ENCODE results near the gene DIAPH3. TPM values are rescaled to one million over a fixed set of nuclear protein-coding genes. Genes with fewer than 3 reads are reported as not detected.

Gene DIAPH3
- total RNA-seq, 2 donors from 2014 or later: 0.35 to 1.1 TPM

- no peaks in the 10 kb centered on the region for H3K4me1 ChIP-seq
- H3K27ac ChIP-seq: no peak overlapping the region
- H3K4me3 ChIP-seq: no peak overlapping the region
- no peak for DNase-seq (ENCODE audit: low spot score)
- no peak for TF ChIP-seq CTCF (IDR thresholded peaks at IDR 0.05)
- H3K9me3 ChIP-seq: no peaks in the 10 kb centered on the region
- no peaks in the 10 kb centered on the region for H3K36me3 ChIP-seq
- no peaks in the 10 kb centered on the region for H3K27me3 ChIP-seq
Measured at GRCh38 chr13:59978862-59979261, 184.9 kb downstream of the DIAPH3 start.

GRCh38 chr13:59976856-59977255, 186.9 kb downstream of the DIAPH3 start:
- no peak for TF ChIP-seq CTCF (IDR thresholded peaks at IDR 0.05)
- H3K27ac ChIP-seq: no peak overlapping the region
- no peak overlapping the region for H3K4me3 ChIP-seq
- no peaks in the 10 kb centered on the region for H3K27me3 ChIP-seq
- DNase-seq (ENCODE audit: low spot score): no peak
- no peaks in the 10 kb centered on the region for H3K9me3 ChIP-seq
- H3K4me1 ChIP-seq: no peaks in the 10 kb centered on the region
- no peaks in the 10 kb centered on the region for H3K36me3 ChIP-seq

GRCh38 chr13:59975807-59976435, 187.8 kb downstream of the DIAPH3 start:
- no peak for DNase-seq (ENCODE audit: low spot score)
- Histone ChIP-seq H3K36me3 (no peaks in the 10 kb centered on the region), H3K27me3 (no peaks in the 10 kb centered on the region), H3K27ac (no peak overlapping the region), H3K9me3 (no peaks in the 10 kb centered on the region), H3K4me3 (no peak overlapping the region), H3K4me1 (no peaks in the 10 kb centered on the region)
- no peak for TF ChIP-seq CTCF (IDR thresholded peaks at IDR 0.05)

- H3K36me3 ChIP-seq: no peaks in the 10 kb centered on the region
- no peaks in the 10 kb centered on the region for H3K4me1 ChIP-seq
- no peak for DNase-seq (ENCODE audit: low spot score)
- H3K27ac ChIP-seq: no peak overlapping the region
- no peak overlapping the region for H3K4me3 ChIP-seq
- no peaks in the 10 kb centered on the region for H3K27me3 ChIP-seq
- no peaks in the 10 kb centered on the region for H3K9me3 ChIP-seq
- TF ChIP-seq CTCF (IDR thresholded peaks at IDR 0.05): no peak
Measured at GRCh38 chr13:59970847-59971246, 192.9 kb downstream of the DIAPH3 start.

GRCh38 chr13:59963827-59964226, 199.9 kb downstream of the DIAPH3 start:
- no peak for DNase-seq (ENCODE audit: low spot score)
- no peak for TF ChIP-seq CTCF (IDR thresholded peaks at IDR 0.05)
- H3K4me1 ChIP-seq: no peaks in the 10 kb centered on the region
- H3K4me3 ChIP-seq: no peak overlapping the region
- no peaks in the 10 kb centered on the region for H3K36me3 ChIP-seq
- H3K27ac ChIP-seq: no peak overlapping the region
- H3K9me3 ChIP-seq: no peaks in the 10 kb centered on the region
- no peaks in the 10 kb centered on the region for H3K27me3 ChIP-seq

- Histone ChIP-seq H3K36me3 (no peaks in the 10 kb centered on the region), H3K27ac (no peak overlapping the region), H3K27me3 (no peaks in the 10 kb centered on the region), H3K9me3 (no peaks in the 10 kb centered on the region), H3K4me3 (no peak overlapping the region), H3K4me1 (no peaks in the 10 kb centered on the region)
- TF ChIP-seq CTCF (IDR thresholded peaks at IDR 0.05): no peak
- no peak for DNase-seq (ENCODE audit: low spot score)
Measured at GRCh38 chr13:59963383-59963782, 200.3 kb downstream of the DIAPH3 start.

Data from right atrium auricular region (tissue), 2 donors.